ENCODE data around the gene RMND5B. TPM values are rescaled to one million over a fixed set of nuclear protein-coding genes. Genes with fewer than 3 reads are reported as not detected.

Gene RMND5B
- total and polyA plus RNA-seq, 2 of the 13 experiments (the other 11 are each of a cell fraction or from before 2014, with no cell fraction given), result 18.6 to 20.4 TPM

GRCh38 chr5:178120607-178121357 is 10.0 kb upstream of the RMND5B start (continued):
- TF ChIP-seq, protein P1, sequence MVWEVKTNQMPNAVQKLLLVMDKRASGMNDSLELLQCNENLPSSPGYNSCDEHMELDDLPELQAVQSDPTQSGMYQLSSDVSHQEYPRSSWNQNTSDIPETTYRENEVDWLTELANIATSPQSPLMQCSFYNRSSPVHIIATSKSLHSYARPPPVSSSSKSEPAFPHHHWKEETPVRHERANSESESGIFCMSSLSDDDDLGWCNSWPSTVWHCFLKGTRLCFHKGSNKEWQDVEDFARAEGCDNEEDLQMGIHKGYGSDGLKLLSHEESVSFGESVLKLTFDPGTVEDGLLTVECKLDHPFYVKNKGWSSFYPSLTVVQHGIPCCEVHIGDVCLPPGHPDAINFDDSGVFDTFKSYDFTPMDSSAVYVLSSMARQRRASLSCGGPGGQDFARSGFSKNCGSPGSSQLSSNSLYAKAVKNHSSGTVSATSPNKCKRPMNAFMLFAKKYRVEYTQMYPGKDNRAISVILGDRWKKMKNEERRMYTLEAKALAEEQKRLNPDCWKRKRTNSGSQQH (CRISPR knock-in tag; IDR thresholded peaks at IDR 0.05; ENCODE audit: low read depth), result no peak
- TF ChIP-seq MZF1 (CRISPR knock-in tag; IDR thresholded peaks at IDR 0.05; ENCODE audit: borderline replicate concordance) (no peak), DRAP1 (CRISPR knock-in tag; IDR thresholded peaks at IDR 0.05) (0 out of 2 replicates have a peak, but pooled peaks have one; percentile 23), PAWR (CRISPR knock-in tag; IDR thresholded peaks at IDR 0.05; ENCODE audit: borderline replicate concordance) (no peak), MBNL3 (CRISPR knock-in tag; conservative IDR thresholded peaks at IDR 0.05) (no peak), ZBTB26 (CRISPR knock-in tag; IDR thresholded peaks at IDR 0.05; ENCODE audit: borderline replicate concordance) (peak; percentile 42; the same call in 1 of the 2 replicates), ZNF761 (CRISPR knock-in tag; conservative IDR thresholded peaks at IDR 0.05) (0 out of 2 replicates have a peak, but pooled peaks have one; percentile 44), FOSL2 (CRISPR knock-in tag; IDR thresholded peaks at IDR 0.05) (0 out of 2 replicates have a peak, but pooled peaks have one; percentile 23), ZNF160 (CRISPR knock-in tag; IDR thresholded peaks at IDR 0.05) (peak; percentile 62; the same call in 1 of the 2 replicates), ZNF329 (CRISPR knock-in tag; IDR thresholded peaks at IDR 0.05; ENCODE audit: low read depth) (no peak), U2AF1 (optimal IDR thresholded peaks at IDR 0.05; ENCODE audit: low read depth, low read length) (no peak), ZNF143 (CRISPR knock-in tag; IDR thresholded peaks at IDR 0.05) (peak; percentile 71; the same call in 1 of the 2 replicates), CBX2 (IDR thresholded peaks at IDR 0.05; ENCODE audit: low read depth, low read length) (no peak), CBX2 (CRISPR knock-in tag; IDR thresholded peaks at IDR 0.05; ENCODE audit: low read depth) (no peak), ISL2 (CRISPR knock-in tag; IDR thresholded peaks at IDR 0.05) (no peak), XRCC5 (optimal IDR thresholded peaks at IDR 0.05; ENCODE audit: low read length) (peak; percentile 97)
- TF ChIP-seq, protein P2, sequence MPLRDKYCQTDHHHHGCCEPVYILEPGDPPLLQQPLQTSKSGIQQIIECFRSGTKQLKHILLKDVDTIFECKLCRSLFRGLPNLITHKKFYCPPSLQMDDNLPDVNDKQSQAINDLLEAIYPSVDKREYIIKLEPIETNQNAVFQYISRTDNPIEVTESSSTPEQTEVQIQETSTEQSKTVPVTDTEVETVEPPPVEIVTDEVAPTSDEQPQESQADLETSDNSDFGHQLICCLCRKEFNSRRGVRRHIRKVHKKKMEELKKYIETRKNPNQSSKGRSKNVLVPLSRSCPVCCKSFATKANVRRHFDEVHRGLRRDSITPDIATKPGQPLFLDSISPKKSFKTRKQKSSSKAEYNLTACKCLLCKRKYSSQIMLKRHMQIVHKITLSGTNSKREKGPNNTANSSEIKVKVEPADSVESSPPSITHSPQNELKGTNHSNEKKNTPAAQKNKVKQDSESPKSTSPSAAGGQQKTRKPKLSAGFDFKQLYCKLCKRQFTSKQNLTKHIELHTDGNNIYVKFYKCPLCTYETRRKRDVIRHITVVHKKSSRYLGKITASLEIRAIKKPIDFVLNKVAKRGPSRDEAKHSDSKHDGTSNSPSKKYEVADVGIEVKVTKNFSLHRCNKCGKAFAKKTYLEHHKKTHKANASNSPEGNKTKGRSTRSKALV (CRISPR knock-in tag; IDR thresholded peaks at IDR 0.05), result peak; percentile 94
- TF ChIP-seq, protein P3, sequence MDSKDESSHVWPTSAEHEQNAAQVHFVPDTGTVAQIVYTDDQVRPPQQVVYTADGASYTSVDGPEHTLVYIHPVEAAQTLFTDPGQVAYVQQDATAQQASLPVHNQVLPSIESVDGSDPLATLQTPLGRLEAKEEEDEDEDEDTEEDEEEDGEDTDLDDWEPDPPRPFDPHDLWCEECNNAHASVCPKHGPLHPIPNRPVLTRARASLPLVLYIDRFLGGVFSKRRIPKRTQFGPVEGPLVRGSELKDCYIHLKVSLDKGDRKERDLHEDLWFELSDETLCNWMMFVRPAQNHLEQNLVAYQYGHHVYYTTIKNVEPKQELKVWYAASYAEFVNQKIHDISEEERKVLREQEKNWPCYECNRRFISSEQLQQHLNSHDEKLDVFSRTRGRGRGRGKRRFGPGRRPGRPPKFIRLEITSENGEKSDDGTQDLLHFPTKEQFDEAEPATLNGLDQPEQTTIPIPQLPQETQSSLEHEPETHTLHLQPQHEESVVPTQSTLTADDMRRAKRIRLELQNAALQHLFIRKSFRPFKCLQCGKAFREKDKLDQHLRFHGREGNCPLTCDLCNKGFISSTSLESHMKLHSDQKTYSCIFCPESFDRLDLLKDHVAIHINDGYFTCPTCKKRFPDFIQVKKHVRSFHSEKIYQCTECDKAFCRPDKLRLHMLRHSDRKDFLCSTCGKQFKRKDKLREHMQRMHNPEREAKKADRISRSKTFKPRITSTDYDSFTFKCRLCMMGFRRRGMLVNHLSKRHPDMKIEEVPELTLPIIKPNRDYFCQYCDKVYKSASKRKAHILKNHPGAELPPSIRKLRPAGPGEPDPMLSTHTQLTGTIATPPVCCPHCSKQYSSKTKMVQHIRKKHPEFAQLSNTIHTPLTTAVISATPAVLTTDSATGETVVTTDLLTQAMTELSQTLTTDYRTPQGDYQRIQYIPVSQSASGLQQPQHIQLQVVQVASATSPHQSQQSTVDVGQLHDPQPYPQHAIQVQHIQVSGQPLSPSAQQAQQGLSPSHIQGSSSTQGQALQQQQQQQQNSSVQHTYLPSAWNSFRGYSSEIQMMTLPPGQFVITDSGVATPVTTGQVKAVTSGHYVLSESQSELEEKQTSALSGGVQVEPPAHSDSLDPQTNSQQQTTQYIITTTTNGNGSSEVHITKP (CRISPR knock-in tag; IDR thresholded peaks at IDR 0.05; ENCODE audit: low read depth), result 0 out of 2 replicates have a peak, but pooled peaks have one; percentile 27

Data from HepG2 (cell line).